ENCODE data around the gene CEP68.

DNA sequence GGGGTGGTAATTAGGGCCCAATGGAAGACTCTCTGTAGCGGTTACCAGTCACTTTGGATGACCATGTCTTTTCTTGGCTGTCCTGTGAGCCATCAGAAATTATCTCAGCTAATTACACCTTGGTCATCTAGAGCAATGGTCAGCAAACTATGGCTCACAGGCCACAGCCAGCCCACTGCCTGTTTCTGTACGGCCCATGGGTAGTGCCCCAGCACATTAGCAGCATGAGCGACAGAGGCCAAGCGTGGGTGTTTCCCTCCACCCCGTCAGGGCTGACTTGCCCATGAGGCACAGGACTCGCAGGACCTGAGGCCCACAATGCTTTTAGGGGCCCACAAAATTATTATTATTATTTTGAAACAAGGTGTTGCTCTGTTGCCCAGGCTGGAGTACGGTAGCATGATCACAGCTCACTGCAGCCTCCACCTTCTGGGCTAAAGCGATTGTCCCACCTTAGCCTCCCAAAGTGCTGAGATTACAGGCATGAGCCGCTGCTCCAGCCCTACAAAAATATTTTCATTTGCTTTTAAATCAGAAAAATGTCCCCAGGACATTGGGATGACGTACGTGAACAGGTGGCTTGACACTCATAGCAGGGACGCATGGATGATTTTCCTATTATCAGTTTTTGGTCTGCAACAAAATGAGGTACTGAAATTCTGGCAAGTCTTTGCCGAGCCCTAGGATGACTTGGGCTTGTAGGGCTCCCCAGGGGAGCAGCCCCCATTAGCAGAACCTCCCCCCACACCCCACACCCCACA, 29.3 kb upstream of the CEP68 start:
- no peak for TF ChIP-seq EP300 (conservative IDR thresholded peaks at IDR 0.05; ENCODE audit: poor library complexity, severe bottlenecking)
- TF ChIP-seq, protein P1, sequence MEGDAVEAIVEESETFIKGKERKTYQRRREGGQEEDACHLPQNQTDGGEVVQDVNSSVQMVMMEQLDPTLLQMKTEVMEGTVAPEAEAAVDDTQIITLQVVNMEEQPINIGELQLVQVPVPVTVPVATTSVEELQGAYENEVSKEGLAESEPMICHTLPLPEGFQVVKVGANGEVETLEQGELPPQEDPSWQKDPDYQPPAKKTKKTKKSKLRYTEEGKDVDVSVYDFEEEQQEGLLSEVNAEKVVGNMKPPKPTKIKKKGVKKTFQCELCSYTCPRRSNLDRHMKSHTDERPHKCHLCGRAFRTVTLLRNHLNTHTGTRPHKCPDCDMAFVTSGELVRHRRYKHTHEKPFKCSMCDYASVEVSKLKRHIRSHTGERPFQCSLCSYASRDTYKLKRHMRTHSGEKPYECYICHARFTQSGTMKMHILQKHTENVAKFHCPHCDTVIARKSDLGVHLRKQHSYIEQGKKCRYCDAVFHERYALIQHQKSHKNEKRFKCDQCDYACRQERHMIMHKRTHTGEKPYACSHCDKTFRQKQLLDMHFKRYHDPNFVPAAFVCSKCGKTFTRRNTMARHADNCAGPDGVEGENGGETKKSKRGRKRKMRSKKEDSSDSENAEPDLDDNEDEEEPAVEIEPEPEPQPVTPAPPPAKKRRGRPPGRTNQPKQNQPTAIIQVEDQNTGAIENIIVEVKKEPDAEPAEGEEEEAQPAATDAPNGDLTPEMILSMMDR (IDR thresholded peaks at IDR 0.05; ENCODE audit: poor library complexity, severe bottlenecking), result no peak

Data from neural cell (in vitro differentiated cells).